GM12878 (cell line): ENCODE measurements around the gene FHL1. TPM values are rescaled to one million over a fixed set of nuclear protein-coding genes. Genes with fewer than 3 reads are reported as not detected.

Experiments used
- ATAC-seq: fragments of 200-7000 bp; cut with Tn5 transposase; 3 replicates; pipeline ENCODE4 v1.9.1; 2020; ENCODE audit warnings: mild to moderate bottlenecking, moderate library complexity
- BruUV-seq: library from RNA; stranded (reverse); fragments of 400-500 nt; replicated peaks from 2 replicates; lab custom pipeline; 2021; lab: Mats Ljungman, UMichigan
- CTCF ChIA-PET: fragments of 300-600 bp; sonication (Branson Sonifier 250); formaldehyde crosslinking; extraction: SDS; loops from one replicate; lab custom pipeline; 2021; ENCODE audit warnings: inconsistent platforms; lab: Yijun Ruan, JAX
- POLR2A ChIA-PET: fragments of 350-600 bp; formaldehyde crosslinking; extraction: SDS; loops from one replicate; lab custom pipeline; 2021; ENCODE audit warnings: inconsistent platforms; lab: Charles Lee
- RAD21 ChIA-PET: fragments of 300-600 bp; sonication (Branson Sonifier 250); formaldehyde crosslinking; loops from one replicate; lab custom pipeline; 2023; ENCODE audit warnings: antibody characterized with exemption; ENCODE audit not compliant: unreplicated experiment; lab: Charles Lee
- SMC1A ChIA-PET: fragments of 300-600 bp; sonication (Branson Sonifier 250); formaldehyde crosslinking; loops from one replicate; lab custom pipeline; 2023; ENCODE audit not compliant: unreplicated experiment, uncharacterized antibody; lab: Charles Lee
- DNase-seq: peaks from one replicate; pipeline ENCODE4 v3.0.0-alpha.2; 2011; ENCODE audit warnings: low read depth, low spot score
- FAIRE-seq: peaks from 3 replicates; lab custom pipeline; 2011; peaks lifted over from hg19 to GRCh38; lab: Jason Lieb, UNC
- H2AFZ ChIP-seq: 2 replicates; pipeline ENCODE4 v1.6.0; 2011; ENCODE audit warnings: low read depth, low read length, control low read depth; ENCODE audit not compliant: control insufficient read depth
- H3K27ac ChIP-seq: 2 replicates; pipeline ENCODE4 v1.5.1; 2011; ENCODE audit warnings: control low read depth; ENCODE audit not compliant: control insufficient read depth, insufficient read depth
- H3K27me3 ChIP-seq, 2 experiments: replicated peaks in 1 of 2; 2 replicates each; pipeline versions ENCODE4 v1.6.0 to v1.6.1; 2011; ENCODE audit warnings: low read length in 1 of 2; ENCODE audit not compliant: control insufficient read depth in 2 of 2, insufficient read depth in 2 of 2
- H3K36me3 ChIP-seq, 2 experiments: 2 replicates each; pipeline ENCODE4 v1.5.1; 2011; ENCODE audit warnings: low read length in 1 of 2; ENCODE audit not compliant: control insufficient read depth in 2 of 2, insufficient read depth in 2 of 2
- H3K4me1 ChIP-seq: 2 replicates; pipeline ENCODE4 v1.6.1; 2011; ENCODE audit warnings: mild to moderate bottlenecking, low read length, moderate library complexity, mixed read lengths; ENCODE audit not compliant: control insufficient read depth, insufficient read depth
- H3K4me2 ChIP-seq: 2 replicates; pipeline ENCODE4 v1.6.0; 2011; ENCODE audit warnings: control low read depth; ENCODE audit not compliant: control insufficient read depth, insufficient read depth
- H3K4me3 ChIP-seq: fragments of 200-600 bp; sonication (generic); 2 replicates; pipeline ENCODE4 v1.5.1; 2016
- H3K79me2 ChIP-seq: 2 replicates; pipeline ENCODE4 v1.6.0; 2011; ENCODE audit warnings: low read length; ENCODE audit not compliant: control insufficient read depth, insufficient read depth
- H3K9ac ChIP-seq: 2 replicates; pipeline ENCODE4 v1.8.0; 2011; ENCODE audit warnings: low read length, control low read depth, mixed read lengths; ENCODE audit not compliant: control insufficient read depth, insufficient read depth
- H3K9me3 ChIP-seq: replicated peaks from 3 replicates; pipeline ENCODE4 v1.5.1; 2011; ENCODE audit warnings: mild to moderate bottlenecking, low read length; ENCODE audit not compliant: control insufficient read depth, insufficient read depth
- H4K20me1 ChIP-seq: 2 replicates; pipeline ENCODE4 v1.6.0; 2011; ENCODE audit not compliant: control insufficient read depth, insufficient read depth
- ASH2L ChIP-seq: fragments of 300-600, 200-600 bp; sonication (generic); IDR thresholded peaks from 2 replicates; pipeline ENCODE4 v1.6.1; 2017; ENCODE audit warnings: low read depth, mild to moderate bottlenecking, borderline replicate concordance
- BACH1 ChIP-seq: fragments of 450-650 bp; IDR thresholded peaks from 2 replicates; pipeline ENCODE4 v1.6.1; 2017; ENCODE audit warnings: mild to moderate bottlenecking, borderline replicate concordance
- BRCA1 ChIP-seq: IDR thresholded peaks from 2 replicates; pipeline ENCODE4 v1.6.1; 2011; ENCODE audit warnings: low read depth, low read length, improper control_type of control experiment
- CEBPB ChIP-seq, 2 experiments: fragments of 150-350 bp in 1 of 2; IDR thresholded peaks; 2 replicates each; pipeline ENCODE4 v1.6.1; 2012 to 2014; ENCODE audit warnings: low read depth in 2 of 2, low read length in 2 of 2, borderline replicate concordance in 1 of 2, inconsistent platforms in 1 of 2
- GABPA ChIP-seq: IDR thresholded peaks from 2 replicates; pipeline ENCODE4 v1.6.1; 2014; ENCODE audit warnings: antibody characterized with exemption, low read depth, mild to moderate bottlenecking, inconsistent platforms
- HDAC6 ChIP-seq: fragments of 200-600 bp; sonication (generic); IDR thresholded peaks from one replicate; pipeline ENCODE4 v1.8.0; 2017; ENCODE audit warnings: antibody characterized with exemption; ENCODE audit not compliant: unreplicated experiment
- MYB ChIP-seq: fragments of 150-350 bp; IDR thresholded peaks from 2 replicates; pipeline ENCODE4 v1.6.1; 2014; ENCODE audit warnings: mild to moderate bottlenecking, low read depth, low read length, borderline replicate concordance
- PAX5 ChIP-seq: IDR thresholded peaks from 2 replicates; pipeline ENCODE4 v1.6.1; 2011; ENCODE audit warnings: low read depth, low read length, borderline replicate concordance
- PKNOX1 ChIP-seq: fragments of 450-650 bp; IDR thresholded peaks from 2 replicates; pipeline ENCODE4 v1.6.1; 2016; ENCODE audit warnings: mild to moderate bottlenecking
- RB1 ChIP-seq: fragments of 450-650 bp; formaldehyde crosslinking; IDR thresholded peaks from 2 replicates; pipeline ENCODE4 v1.6.1; 2017; ENCODE audit warnings: mild to moderate bottlenecking, borderline replicate concordance
- SMAD5 ChIP-seq: IDR thresholded peaks from 2 replicates; pipeline ENCODE4 v1.6.1; 2016; ENCODE audit warnings: antibody characterized with exemption, low read depth
- SP1 ChIP-seq: IDR thresholded peaks from one replicate; pipeline ENCODE4 v1.6.1; 2011; ENCODE audit warnings: low read depth, low read length
- SRF ChIP-seq, 2 experiments: IDR thresholded peaks; 2 replicates each; pipeline ENCODE4 v1.6.1; 2011; ENCODE audit warnings: low read depth in 2 of 2, low read length in 2 of 2, mild to moderate bottlenecking in 1 of 2, moderate library complexity in 1 of 2
- STAT3 ChIP-seq: IDR thresholded peaks from 2 replicates; pipeline ENCODE4 v1.6.1; 2011; ENCODE audit warnings: low read depth, low read length, improper control_type of control experiment
- TCF7 ChIP-seq: IDR thresholded peaks from 2 replicates; pipeline ENCODE4 v1.6.1; 2014; ENCODE audit warnings: antibody characterized with exemption, borderline replicate concordance
- YBX1 ChIP-seq: fragments of 450-650 bp; IDR thresholded peaks from 2 replicates; pipeline ENCODE4 v1.6.1; 2016; ENCODE audit warnings: antibody characterized with exemption
- ZNF274 ChIP-seq: IDR thresholded peaks from one replicate; pipeline ENCODE4 v1.8.0; 2011; ENCODE audit not compliant: insufficient read length, insufficient read depth
- WGBS: methylation state at CpG from one replicate; pipeline ENCODE4 v1.1.6; 2016; ENCODE audit warnings: low lambda C conversion rate; ENCODE audit not compliant: insufficient replicate concordance, insufficient coverage; ENCODE audit errors: missing lambda C conversion rate; 5-methylcytosine and 5-hydroxymethylcytosine counted together
- in situ Hi-C: fragments of 300-500 bp; cut with MboI; formaldehyde crosslinking; loops from 9 replicates; pipeline ENCODE4 v1.14.3; 2018; ENCODE audit warnings: mixed read lengths
- intact Hi-C: fragments of 100-400 bp; cut with micrococcal nuclease; formaldehyde crosslinking; loops from one replicate; pipeline ENCODE4 v1.14.2; 2022; ENCODE audit not compliant: unreplicated experiment
- polyA plus RNA-seq, 11 experiments: library from polyadenylated mRNA; depleted of rRNA in 4 of 11; unstranded in 6 of 11; stranded (reverse) in 5 of 11; fragments of >200 nt; fragmentation: Nextera tagmentation in 4 of 11; fragmentation: Illumina TruSeq in 1 of 11; extraction: Ambion mirVana in 4 of 11; extraction: Trizol in 1 of 11; gene quantifications; 1 replicate in 1 of 11; 2 replicates in 10 of 11; pipeline versions ENCODE4 v1.2.1 to v1.2.3, GENCODE V29; 2011 to 2016; ENCODE audit warnings: inconsistent platforms in 2 of 11, missing spikeins in 2 of 11, low read depth in 1 of 11
- total RNA-seq, 4 experiments: library from RNA; depleted of rRNA in 3 of 4; stranded (reverse); fragments of >200 nt in 3 of 4; fragmentation: Illumina TruSeq in 1 of 4; extraction: Trizol in 1 of 4; gene quantifications; 2 replicates each; pipeline versions ENCODE4 v1.2.1 to v1.2.3, GENCODE V29; 2013 to 2021
- TF ChIP-seq, protein P1 (sequence below): IDR thresholded peaks from 2 replicates; pipeline ENCODE4 v1.6.1; 2012; ENCODE audit warnings: low read depth, low read length, improper control_type of control experiment
- TF ChIP-seq, protein P2 (sequence below): fragments of 450-650 bp; IDR thresholded peaks from 2 replicates; pipeline ENCODE4 v1.6.1; 2017; ENCODE audit warnings: low read depth, mild to moderate bottlenecking, moderate library complexity
- TF ChIP-seq, protein P3 (sequence below): IDR thresholded peaks from 2 replicates; pipeline ENCODE4 v1.6.1; 2012; ENCODE audit warnings: low read depth, low read length, improper control_type of control experiment

Gene FHL1
- total and polyA plus RNA-seq, 10 of the 15 experiments (the other 5 are each of a cell fraction or from before 2014, with no cell fraction given): 0.13 to 0.59 (median 0.34) TPM; not detected in 1

DNA sequence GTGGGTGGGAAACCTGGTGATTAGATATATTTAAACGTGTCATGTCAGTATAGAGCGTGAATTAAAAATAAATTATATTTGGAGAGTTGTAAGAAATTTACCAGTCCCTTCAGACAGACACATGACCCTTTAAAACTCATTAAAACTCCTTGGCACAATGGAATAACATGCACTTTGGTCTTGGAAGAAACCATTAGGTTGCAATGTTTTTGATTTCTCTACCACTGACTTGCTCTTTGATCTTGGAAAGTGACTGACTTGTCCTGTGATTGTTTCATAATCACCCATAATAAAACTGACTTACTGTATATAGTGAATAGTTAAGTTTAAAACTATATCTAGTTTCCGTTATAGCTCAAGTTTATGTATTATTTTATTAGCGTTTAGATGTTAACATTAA, 35.8 kb downstream of the FHL1 start:
- POLR2A ChIA-PET: no interaction called here
- FAIRE-seq (no peak), ATAC-seq (no peak), DNase-seq (no peak)
- intact Hi-C loops (no loop called here), in situ Hi-C loops (no loop called here)
- Histone ChIP-seq H3K9me3 (no peaks in the 10 kb centered on the region), H3K4me3 (no peak overlapping the region), H3K27me3 (peaks cover 0 to 2% of the 10 kb centered on the region in 2 experiments; a peak in 1 of 4 replicates), H2AFZ (no peak overlapping the region), H3K36me3 (no peaks in the 10 kb centered on the region), H3K4me2 (no peak overlapping the region), H4K20me1 (no peaks in the 10 kb centered on the region), H3K27ac (no peak overlapping the region), H3K4me1 (no peaks in the 10 kb centered on the region), H3K9ac (no peak overlapping the region), H3K79me2 (no peaks in the 10 kb centered on the region)
- no peak for TF ChIP-seq ZNF274
- TF ChIP-seq STAT3: no peak
- TF ChIP-seq RB1: no peak
- no peak for TF ChIP-seq BACH1
- TF ChIP-seq PKNOX1: no peak
- TF ChIP-seq CEBPB (IDR thresholded peaks at IDR 0.05; ENCODE audit: borderline replicate concordance in 1 of 2, low read depth in 2 of 2, low read length in 2 of 2): no peak
- no peak for TF ChIP-seq ASH2L
- no peak for TF ChIP-seq TCF7
- TF ChIP-seq, protein P1, sequence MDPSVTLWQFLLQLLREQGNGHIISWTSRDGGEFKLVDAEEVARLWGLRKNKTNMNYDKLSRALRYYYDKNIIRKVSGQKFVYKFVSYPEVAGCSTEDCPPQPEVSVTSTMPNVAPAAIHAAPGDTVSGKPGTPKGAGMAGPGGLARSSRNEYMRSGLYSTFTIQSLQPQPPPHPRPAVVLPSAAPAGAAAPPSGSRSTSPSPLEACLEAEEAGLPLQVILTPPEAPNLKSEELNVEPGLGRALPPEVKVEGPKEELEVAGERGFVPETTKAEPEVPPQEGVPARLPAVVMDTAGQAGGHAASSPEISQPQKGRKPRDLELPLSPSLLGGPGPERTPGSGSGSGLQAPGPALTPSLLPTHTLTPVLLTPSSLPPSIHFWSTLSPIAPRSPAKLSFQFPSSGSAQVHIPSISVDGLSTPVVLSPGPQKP: no peak
- TF ChIP-seq SMAD5: no peak
- TF ChIP-seq SRF (IDR thresholded peaks at IDR 0.05; ENCODE audit: low read depth in 2 of 2, low read length in 2 of 2): no peak
- TF ChIP-seq, protein P2, sequence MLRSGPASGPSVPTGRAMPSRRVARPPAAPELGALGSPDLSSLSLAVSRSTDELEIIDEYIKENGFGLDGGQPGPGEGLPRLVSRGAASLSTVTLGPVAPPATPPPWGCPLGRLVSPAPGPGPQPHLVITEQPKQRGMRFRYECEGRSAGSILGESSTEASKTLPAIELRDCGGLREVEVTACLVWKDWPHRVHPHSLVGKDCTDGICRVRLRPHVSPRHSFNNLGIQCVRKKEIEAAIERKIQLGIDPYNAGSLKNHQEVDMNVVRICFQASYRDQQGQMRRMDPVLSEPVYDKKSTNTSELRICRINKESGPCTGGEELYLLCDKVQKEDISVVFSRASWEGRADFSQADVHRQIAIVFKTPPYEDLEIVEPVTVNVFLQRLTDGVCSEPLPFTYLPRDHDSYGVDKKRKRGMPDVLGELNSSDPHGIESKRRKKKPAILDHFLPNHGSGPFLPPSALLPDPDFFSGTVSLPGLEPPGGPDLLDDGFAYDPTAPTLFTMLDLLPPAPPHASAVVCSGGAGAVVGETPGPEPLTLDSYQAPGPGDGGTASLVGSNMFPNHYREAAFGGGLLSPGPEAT: no peak
- TF ChIP-seq YBX1: no peak
- no peak for TF ChIP-seq PAX5
- no peak for TF ChIP-seq BRCA1
- no peak for TF ChIP-seq GABPA
- no peak for TF ChIP-seq SP1
- no peak for TF ChIP-seq MYB
- no peak for TF ChIP-seq HDAC6
- TF ChIP-seq, protein P3, sequence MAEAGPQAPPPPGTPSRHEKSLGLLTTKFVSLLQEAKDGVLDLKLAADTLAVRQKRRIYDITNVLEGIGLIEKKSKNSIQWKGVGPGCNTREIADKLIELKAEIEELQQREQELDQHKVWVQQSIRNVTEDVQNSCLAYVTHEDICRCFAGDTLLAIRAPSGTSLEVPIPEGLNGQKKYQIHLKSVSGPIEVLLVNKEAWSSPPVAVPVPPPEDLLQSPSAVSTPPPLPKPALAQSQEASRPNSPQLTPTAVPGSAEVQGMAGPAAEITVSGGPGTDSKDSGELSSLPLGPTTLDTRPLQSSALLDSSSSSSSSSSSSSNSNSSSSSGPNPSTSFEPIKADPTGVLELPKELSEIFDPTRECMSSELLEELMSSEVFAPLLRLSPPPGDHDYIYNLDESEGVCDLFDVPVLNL: no peak
- RAD21 ChIA-PET: no interaction called here
- WGBS: 66% methylated on average over 4 of the region's 4 CpGs
- SMC1A ChIA-PET: no interaction called here
- CTCF ChIA-PET: no interaction called here
- no TSS peak for BruUV-seq
